Bronchial epithelial cell (primary cell): Measurements from ENCODE around the gene CERS2. TPM values are rescaled to one million over a fixed set of nuclear protein-coding genes. Genes with fewer than 3 reads are reported as not detected.

ENCODE experiments used
- DNase-seq: peaks from one replicate; pipeline ENCODE4 v3.0.0-alpha.2; 2010; ENCODE audit warnings: low read depth
- FAIRE-seq: peaks from 2 replicates; lab custom pipeline; 2011; peaks lifted over from hg19 to GRCh38; lab: Jason Lieb, UNC
- H3K27me3 ChIP-seq: 2 replicates; pipeline ENCODE4 v1.5.1; 2011; ENCODE audit warnings: low read length; ENCODE audit not compliant: control insufficient read depth, insufficient read depth
- H3K36me3 ChIP-seq: 2 replicates; pipeline ENCODE4 v1.5.1; 2011; ENCODE audit warnings: low read length; ENCODE audit not compliant: control insufficient read depth, insufficient read depth
- H3K4me3 ChIP-seq: 2 replicates; pipeline ENCODE4 v1.5.1; 2011; ENCODE audit warnings: mild to moderate bottlenecking, low read depth, low read length, control low read depth
- CTCF ChIP-seq: IDR thresholded peaks from 2 replicates; pipeline ENCODE4 v1.5.1; 2011; ENCODE audit warnings: mild to moderate bottlenecking, moderate library complexity, low read length, control low read depth, inconsistent platforms; ENCODE audit not compliant: insufficient read depth, severe bottlenecking
- total RNA-seq: library from RNA; depleted of rRNA; stranded (reverse); fragments of >200 nt; gene quantifications from 2 replicates; pipeline ENCODE4 v1.2.1, GENCODE V29; 2014

Gene CERS2
- total RNA-seq, 1 donor from 2014 or later: 82.9 TPM

- Histone ChIP-seq H3K36me3 (peaks cover 3% of the 10 kb centered on the region), H3K27me3 (no peaks in the 10 kb centered on the region), H3K4me3 (peak within 1 kb of the TSS; percentile 65)
- TF ChIP-seq CTCF: peak; percentile 27
- FAIRE-seq (no peak), DNase-seq (peak; percentile 92)
Observed at GRCh38 chr1:150926097-150926741, 48.4 kb downstream of the CERS2 start, which contains the start of gene SETDB1. TSS of gene SETDB1 (plus strand) at chr1:150926363. CDS start at chr1:150927715, 1,352 bp downstream.

- no peak for TF ChIP-seq CTCF
- FAIRE-seq (no peak), DNase-seq (no peak)
- Histone ChIP-seq H3K27me3 (no peaks in the 10 kb centered on the region), H3K36me3 (peaks cover 1% of the 10 kb centered on the region), H3K4me3 (no peak overlapping the region)
Observed at GRCh38 chr1:150925080-150925479, 49.6 kb downstream of the CERS2 start.

- peak; percentile 74 for TF ChIP-seq CTCF
- H3K36me3 ChIP-seq: no peaks in the 10 kb centered on the region
- DNase-seq (peak; percentile 95), FAIRE-seq (no peak)
- H3K4me3 ChIP-seq: no peak overlapping the region
- no peaks in the 10 kb centered on the region for H3K27me3 ChIP-seq
Observed at GRCh38 chr1:150922519-150922975, 52.1 kb downstream of the CERS2 start.

GRCh38 chr1:150917387-150917786 is 57.2 kb downstream of the CERS2 start:
- Histone ChIP-seq H3K4me3 (no peak overlapping the region), H3K36me3 (no peaks in the 10 kb centered on the region), H3K27me3 (no peaks in the 10 kb centered on the region)
- FAIRE-seq (no peak), DNase-seq (no peak)
- TF ChIP-seq CTCF: no peak

Other genes with a start within 250 kb of the CERS2 start
- 0.53 and 5.4 TPM in 2 replicates for gene CTSS, start 209.1 kb downstream of the CERS2 start, total RNA-seq
- 2.4 and 3.1 TPM in 2 replicates for gene CTSK, start 166.6 kb downstream of the CERS2 start, total RNA-seq
- 15.8 and 22.0 TPM in 2 replicates for gene ARNT, start 98.2 kb downstream of the CERS2 start, total RNA-seq
- not detected in 2 replicates for gene CTXND2, start 87.7 kb downstream of the CERS2 start, total RNA-seq
- gene SETDB1, start 48.5 kb downstream of the CERS2 start, total RNA-seq: 24.0 and 24.7 TPM in 2 replicates
- 0.26 and 0.90 TPM in 2 replicates for gene ANXA9, start 7.5 kb upstream of the CERS2 start, total RNA-seq
- gene MINDY1, start 32.1 kb upstream of the CERS2 start, total RNA-seq: 5.5 and 13.6 TPM in 2 replicates
- gene PRUNE1, start 33.6 kb upstream of the CERS2 start, total RNA-seq: 6.6 and 6.9 TPM in 2 replicates
- 4.7 and 68.1 TPM in 2 replicates for gene BNIPL, start 61.8 kb upstream of the CERS2 start, total RNA-seq
- 0.53 and 0.64 TPM in 2 replicates for gene C1orf56, start 72.9 kb upstream of the CERS2 start, total RNA-seq
- gene CDC42SE1, start 84.8 kb upstream of the CERS2 start, total RNA-seq: 81.6 and 125 TPM in 2 replicates
- 0.79 and 4.4 TPM in 2 replicates for gene MLLT11, start 85.6 kb upstream of the CERS2 start, total RNA-seq
- 10.8 and 19.3 TPM in 2 replicates for gene GABPB2, start 95.9 kb upstream of the CERS2 start, total RNA-seq
- 0.38 and 0.53 TPM in 2 replicates for gene SEMA6C, start 171.8 kb upstream of the CERS2 start, total RNA-seq
- gene TNFAIP8L2, start 181.8 kb upstream of the CERS2 start, total RNA-seq: not detected in 2 replicates
- gene LYSMD1, start 191.1 kb upstream of the CERS2 start, total RNA-seq: 5.0 and 8.6 TPM in 2 replicates
- 19.7 and 34.9 TPM in 2 replicates for gene SCNM1, start 191.3 kb upstream of the CERS2 start, total RNA-seq
- not detected in 2 replicates for gene TMOD4, start 201.1 kb upstream of the CERS2 start, total RNA-seq
- 64.2 and 69.4 TPM in 2 replicates for gene VPS72, start 215.4 kb upstream of the CERS2 start, total RNA-seq
- gene PIP5K1A, start 223.7 kb upstream of the CERS2 start, total RNA-seq: 40.2 and 44.0 TPM in 2 replicates